GM18526 (cell line): ENCODE results near the gene NFIX.

Experiments used
- POLR2A ChIP-seq: IDR thresholded peaks from 3 replicates; pipeline ENCODE4 v1.6.1; 2011; ENCODE audit not compliant: insufficient read length; ENCODE audit errors: extremely low read depth

NFIX gene

DNA sequence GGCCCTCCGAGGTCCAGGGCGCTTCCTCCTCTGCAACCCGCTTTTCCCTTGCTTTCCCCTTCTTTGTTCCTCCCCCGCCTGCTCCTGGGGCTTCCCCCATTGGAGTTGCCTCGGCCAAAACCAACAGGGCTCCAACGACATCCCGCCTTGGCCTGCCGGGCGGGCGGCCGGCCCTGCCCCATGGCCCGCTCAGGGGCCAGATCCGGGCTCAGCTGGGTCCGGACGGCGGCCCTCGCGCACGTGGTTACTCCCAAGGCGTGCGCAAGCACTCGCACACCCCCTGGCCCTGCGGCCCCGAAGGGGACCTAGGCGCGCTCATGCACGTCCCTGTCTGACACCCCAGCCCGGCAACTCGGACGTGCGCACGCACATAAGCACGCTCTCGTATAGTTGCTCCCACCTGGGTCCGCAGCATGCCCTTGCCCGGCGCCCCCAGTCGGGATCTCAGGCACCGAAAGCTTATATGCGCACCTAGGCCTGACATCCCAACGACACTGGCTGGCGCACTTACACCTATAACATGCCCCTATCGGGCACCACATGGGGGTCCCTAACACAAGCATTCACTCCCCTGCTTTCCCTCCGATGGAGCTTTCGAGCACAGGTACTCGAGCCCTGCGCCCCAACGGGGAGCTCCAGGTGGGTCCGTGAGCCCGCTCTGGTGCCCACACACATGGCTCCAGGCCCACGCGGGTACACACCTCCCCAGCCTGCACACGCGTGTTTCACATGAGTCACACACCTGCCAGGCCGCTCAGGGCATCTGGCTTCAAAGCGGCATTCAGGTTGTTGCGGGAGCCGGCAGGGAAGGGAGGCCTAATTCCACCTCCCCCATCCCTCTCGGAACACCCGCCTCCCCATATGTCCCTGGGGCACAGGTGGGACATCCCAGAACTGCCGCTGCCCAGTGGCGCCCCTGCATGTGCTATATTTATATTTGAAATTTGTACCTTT is 15.0 kb downstream of the NFIX start:
- TF ChIP-seq POLR2A = no peak

DNA sequence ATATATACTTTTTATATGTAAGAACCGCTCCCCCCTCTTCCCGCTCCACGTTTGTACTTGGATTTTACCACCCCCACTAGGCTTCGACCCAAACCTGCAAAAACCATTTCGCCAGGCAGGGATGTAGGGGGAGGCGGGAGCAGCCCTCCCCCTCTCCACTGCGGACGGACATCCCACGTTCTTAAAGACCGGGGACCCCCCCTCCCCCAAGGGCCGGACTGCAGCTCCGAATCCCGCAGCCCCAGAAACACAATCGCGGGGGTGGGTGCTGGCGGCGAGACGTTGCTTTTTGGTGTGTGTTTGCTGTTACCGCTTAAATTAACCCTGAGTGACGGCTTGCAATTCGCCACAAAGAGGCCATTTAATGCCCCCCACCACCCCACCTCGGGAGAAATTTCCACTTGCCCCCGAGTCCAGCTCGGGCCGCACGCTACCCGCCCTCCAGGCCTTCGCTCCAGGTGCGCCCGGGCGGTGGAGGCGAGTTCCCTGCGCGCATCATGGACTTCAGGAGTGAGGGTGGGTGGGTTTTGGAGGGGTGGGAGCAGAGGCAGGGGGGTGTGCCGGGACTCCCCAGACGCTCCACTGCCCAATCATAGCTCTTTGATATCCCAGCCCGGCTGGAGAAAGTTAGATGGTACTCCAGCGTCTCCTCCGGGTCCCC is 15.8 kb downstream of the NFIX start:
- no peak for TF ChIP-seq POLR2A

DNA sequence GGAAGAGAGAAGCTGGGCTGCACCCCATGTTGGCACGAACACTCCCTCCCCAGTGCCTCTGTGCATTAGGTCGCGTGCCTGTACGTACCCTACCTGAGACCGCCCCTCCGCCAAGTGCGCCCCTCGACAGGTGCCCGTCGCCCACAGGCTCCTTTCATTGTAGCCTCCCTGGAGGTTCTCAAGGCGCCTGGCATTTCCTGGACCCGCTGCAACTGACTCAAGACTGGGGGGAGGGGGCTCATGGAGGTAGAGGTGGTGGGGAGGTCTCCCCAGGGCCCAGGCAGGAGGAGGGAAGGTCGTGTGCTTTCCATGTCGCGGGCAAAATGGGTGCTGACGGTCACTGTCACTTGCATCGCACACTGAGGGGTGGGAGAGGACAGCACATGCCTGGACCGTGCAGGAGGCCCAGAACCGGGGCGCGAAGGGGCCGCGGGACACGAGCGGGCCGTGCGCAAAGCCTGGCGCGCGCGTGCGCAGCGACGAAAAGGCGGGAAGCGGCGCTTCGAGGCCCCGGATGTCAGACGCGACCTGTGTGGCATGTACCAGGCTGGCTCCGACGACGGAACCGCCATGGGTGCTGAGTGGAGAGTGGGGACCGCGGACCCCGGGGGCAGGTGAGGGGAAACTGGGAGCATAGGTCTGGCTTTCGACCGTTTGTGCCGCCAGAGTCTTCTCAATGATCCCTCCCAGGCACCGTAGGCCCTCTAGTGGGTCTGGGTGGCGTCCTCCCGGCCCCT is 16.5 kb downstream of the NFIX start:
- TF ChIP-seq POLR2A = no peak

DNA sequence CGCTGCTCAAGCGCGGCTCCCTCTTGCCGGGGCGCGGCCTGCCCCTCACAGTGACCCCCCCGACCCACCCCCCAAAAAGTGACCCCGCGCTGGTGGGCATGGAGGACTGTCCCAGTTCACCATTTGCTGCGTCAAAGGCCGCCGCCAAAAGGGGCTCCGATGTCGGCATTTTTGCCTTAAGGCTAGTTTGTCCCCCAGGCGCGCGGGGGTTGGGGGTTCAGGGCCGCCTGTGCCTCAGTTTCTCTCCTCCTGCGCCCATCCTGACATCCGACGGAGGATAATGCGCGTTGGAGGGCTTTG is 17.1 kb downstream of the NFIX start:
- TF ChIP-seq POLR2A = no peak

DNA sequence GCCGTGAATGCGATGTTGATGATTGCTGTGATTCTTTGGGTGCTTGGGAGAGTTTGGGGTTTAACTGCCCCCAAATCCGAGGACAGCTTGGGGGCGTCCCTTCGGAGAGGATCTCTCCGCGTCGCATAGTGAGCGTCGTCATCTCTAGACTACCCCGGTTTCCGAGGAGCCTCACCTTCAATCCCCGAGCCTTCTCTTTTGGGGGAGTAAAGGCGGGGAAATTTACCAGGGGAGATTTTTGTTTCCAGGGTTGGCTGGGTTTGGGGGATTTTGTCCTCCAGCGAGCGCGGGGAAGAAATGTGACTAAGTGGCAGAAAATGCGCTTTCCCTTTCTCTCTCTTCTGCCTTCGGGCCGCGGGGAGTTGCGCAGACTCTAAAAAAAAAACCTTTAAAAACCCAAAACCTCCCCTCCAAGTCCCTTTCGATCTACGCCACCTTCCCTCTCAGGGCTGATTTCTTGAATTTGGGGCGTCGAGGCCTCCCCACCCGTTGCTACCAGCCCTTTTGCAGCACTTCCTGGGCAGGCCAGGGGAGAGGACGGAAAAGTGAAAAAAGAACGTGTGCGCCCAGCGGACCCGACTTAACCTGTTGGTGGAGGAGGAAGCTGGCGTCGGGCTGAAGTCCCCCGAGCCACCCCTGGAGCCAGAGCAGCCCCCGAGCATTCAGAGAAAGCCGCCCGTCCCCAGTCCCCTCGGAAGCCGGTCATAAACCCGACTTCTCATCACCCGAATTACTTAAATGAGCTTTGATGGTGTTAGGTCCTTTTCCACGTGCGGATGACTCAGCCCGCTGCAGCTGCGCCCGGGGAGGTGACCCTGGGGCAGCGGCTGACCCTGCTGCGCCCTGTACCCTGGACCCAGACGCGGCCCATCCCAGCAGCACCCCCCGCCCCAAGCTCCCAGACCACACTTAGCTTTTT is 17.7 kb downstream of the NFIX start:
- TF ChIP-seq POLR2A = no peak

DNA sequence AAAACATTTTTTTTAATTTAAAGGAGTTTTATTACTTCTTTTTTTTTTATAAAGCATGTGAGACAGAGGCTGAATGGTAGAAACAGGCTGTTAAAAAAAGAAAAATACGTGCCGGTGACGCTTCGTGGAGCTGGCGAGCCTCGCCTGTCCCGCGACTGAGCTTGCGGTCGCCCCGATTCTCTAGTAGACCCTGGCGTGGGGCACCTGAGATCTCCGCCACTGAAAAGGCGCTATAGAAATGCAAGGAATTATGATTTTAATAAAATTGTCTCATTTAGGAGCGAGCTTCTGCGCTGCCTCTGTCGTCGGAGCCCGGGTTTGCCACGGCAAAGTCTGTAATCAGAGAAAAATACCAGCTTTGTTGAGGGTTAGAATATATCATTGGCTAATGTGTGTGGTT is 18.4 kb downstream of the NFIX start:
- TF ChIP-seq POLR2A = no peak

DNA sequence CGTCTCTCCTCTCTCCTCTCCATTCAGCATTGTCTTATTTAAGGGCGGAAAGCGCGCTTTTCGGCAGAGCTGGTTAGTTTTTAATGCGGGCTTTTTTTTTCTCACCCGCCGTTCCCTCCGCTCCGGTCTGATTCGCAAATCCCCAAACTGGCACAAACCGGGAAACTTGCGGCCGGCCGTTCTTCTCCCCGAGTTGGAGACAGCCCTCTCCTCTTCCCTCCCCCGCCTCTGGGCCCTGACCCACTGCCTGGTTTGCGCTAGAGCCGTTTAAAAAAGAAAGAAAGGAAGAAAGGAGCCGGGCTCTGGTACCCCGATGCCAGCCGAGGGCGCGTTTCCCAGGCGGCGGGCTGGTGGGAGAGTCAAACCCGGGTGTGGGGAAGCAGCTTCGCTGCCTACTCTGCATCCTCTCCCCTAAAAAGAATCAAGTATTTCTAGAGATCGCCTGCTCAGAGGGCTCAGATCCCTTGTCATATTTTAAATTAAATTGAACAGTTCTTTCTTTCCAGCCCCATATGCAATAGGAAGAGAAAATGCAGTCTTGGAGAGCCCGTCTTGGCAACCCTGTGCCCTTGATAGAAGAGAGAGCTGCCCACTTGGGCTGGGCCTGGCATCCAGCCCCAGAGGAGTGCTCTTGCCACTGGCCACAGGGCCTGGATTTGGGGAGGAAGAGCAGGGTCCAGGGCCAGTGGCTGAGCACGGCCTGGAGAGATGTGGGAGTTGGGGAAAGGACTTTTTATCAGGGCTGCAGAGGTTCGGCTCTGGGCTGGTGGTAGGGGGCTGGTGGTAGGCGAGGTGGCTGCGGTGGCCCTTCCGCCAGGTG is 19.0 kb downstream of the NFIX start:
- TF ChIP-seq POLR2A = no peak

DNA sequence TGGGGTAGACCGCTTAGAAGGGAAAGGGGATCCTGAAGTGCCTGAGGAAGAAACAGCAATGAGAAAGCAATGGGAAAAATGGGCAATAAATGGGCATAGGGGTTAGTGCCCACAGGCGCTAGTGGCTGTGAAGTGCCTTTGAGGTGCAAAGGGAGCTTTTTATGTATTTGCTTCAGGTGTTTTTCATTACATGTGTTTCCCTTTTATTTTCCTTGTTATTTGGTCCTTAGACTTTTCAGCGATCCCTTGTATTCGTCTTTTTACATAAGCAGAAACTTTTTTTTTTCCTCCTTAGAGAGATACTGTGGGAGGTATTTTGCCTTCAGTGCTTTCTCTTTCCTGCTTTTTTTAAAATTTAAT is 19.6 kb downstream of the NFIX start:
- no peak for TF ChIP-seq POLR2A

DNA sequence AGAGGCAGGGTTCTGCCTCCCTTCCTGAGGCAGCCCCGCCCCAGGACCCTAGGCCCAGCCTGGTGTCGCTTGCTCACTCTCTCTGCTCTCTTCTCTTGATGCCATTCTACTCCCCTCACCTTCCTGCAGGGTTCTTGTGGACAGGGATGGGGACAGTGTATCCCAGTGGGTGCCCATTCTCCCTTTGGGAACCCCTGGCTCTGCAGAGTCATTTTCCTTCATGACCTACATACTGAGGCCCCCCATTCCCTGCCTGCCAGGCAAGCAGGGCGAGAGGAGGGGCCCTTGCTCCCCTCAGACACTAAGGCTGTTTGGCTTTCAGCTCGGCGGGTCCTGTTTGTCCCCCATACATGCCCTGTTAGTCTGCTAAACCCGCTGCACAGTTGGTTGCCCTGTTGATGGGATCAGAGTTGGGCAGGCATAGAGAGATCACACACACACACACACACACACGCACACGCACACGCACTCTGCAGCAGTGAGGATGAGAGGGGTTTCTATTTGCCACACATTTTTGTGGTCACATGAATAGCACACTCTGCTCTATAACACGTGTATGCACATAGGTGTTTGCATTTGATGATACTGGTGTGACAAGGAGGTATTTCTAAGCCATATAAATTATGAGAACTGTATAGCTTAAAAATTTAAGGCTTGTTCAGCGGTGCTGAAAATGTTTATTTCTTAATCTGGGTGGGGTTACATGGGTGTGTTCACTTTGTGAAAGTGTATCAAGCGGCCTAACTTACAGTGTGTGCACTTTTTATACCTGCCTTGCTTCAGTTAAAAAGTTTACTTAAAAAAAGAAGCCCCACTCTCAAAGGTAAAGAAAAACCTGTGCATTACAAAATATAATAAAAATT is 20.3 kb downstream of the NFIX start:
- TF ChIP-seq POLR2A = no peak

DNA sequence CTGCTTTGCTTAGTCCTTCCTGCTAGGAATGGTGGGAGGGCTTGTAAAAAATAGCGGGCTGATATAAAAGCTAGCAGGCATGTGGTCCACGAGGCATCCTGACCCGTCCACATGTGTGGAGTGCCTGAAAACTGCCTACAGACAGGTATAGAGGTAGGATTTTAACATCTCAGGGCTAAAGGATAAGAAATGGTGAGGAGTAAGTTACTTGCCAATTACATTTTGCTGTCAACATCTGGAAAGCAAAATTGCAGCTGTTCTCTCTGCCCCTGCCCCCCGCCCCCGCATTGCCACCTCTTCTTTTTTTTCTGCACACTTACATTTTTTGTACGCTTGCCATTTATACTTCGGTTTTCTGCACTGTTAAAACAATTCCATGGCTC is 21.0 kb downstream of the NFIX start:
- no peak for TF ChIP-seq POLR2A

DNA sequence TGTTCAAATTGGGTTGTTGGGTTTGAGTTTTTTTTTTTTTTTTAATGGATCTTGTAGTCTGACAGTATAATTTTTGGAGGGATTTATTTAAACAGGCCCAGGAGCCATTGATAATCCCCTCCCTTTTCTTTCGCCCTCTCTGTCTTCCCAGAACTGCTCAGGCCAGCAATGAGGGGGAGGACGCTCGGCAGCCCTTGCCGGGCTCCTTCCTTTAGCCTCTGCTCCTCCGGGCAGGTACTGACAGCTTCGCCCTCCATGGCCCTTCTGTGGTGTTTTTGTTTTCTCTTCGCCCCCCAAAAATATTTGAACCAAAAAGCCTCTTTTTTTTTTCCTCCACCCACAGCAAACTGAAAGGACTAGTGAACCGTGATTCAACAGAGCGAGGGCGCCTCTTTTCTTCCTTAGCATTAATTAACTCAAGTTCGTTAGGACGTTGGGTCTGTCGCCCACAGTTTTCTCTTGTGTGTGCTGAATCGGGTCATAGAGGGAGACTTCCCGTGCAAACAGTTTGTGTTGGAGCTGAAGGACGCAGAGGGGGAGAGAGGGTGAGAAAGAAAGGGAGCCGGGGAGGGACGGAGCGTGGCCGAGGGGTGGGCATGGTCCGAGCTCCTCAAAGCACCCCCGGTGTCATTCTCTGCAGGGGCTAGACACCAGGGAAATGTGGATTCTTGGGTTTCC is 21.5 kb downstream of the NFIX start:
- no peak for TF ChIP-seq POLR2A

DNA sequence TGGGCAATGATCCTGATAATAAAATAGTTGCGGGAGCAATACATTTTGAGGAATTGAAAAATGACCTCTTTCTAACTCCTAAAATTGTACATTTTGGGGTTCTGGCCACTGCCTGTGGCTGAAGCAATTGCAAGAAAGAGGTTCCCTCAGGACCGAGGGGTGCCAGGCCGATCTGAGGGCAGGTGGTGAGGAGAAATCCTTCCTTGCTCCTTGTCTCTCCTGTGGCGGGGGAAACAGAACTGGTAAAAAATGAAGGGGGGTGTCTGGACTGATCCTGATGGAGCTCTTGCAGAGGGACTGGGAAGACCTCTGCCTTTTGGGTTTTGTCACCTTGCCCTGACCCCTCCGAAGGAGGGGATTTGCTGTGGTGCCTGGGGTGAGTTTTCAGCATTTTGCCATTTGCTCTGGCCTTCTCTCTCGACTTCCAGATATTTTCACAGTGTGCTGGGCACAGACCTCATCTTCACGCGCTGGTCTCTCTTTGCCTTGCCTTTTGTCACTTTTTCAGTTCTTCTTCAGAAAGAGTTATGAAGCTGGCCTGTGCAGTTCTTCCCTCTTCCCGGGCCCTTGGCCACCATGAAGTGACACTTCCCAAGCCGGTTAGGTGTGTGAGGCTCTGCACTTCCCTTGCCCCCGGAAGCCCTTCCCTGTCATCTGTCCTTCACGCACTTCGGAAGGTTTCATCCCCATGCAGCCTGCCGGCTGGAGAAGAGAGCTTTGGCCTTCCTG is 22.2 kb downstream of the NFIX start:
- TF ChIP-seq POLR2A = no peak
